Skeletal muscle satellite cell (primary cell): ENCODE results near the gene KLK3.
"Not testable (repeated sequence)": the region's sequence is repeated elsewhere in the genome, so short reads cannot be mapped to it uniquely, and the experiment has no call there.

Source experiments
- H3K27me3 ChIP-seq: 2 replicates; pipeline ENCODE4 v1.7.0; 2013; ENCODE audit warnings: low read length; ENCODE audit not compliant: control insufficient read depth, insufficient read depth
- H3K36me3 ChIP-seq: 2 replicates; pipeline ENCODE4 v1.7.0; 2013; ENCODE audit warnings: mild to moderate bottlenecking, control low read depth, low read length; ENCODE audit not compliant: insufficient read depth
- H3K4me1 ChIP-seq: 2 replicates; pipeline ENCODE4 v1.7.0; 2013; ENCODE audit warnings: low read length; ENCODE audit not compliant: control insufficient read depth, insufficient read depth
- H3K4me2 ChIP-seq: 2 replicates; pipeline ENCODE4 v1.7.0; 2013; ENCODE audit warnings: mild to moderate bottlenecking, low read length
- H3K4me3 ChIP-seq: 2 replicates; pipeline ENCODE4 v1.7.0; 2013; ENCODE audit warnings: low read length
- H3K9ac ChIP-seq: 2 replicates; pipeline ENCODE4 v1.7.0; 2013; ENCODE audit warnings: mild to moderate bottlenecking, low read depth, low read length, moderate library complexity
- H3K9me3 ChIP-seq: replicated peaks from 2 replicates; pipeline ENCODE4 v1.7.0; 2013; ENCODE audit warnings: mild to moderate bottlenecking, control low read depth, low read length

The KLK3 gene

DNA sequence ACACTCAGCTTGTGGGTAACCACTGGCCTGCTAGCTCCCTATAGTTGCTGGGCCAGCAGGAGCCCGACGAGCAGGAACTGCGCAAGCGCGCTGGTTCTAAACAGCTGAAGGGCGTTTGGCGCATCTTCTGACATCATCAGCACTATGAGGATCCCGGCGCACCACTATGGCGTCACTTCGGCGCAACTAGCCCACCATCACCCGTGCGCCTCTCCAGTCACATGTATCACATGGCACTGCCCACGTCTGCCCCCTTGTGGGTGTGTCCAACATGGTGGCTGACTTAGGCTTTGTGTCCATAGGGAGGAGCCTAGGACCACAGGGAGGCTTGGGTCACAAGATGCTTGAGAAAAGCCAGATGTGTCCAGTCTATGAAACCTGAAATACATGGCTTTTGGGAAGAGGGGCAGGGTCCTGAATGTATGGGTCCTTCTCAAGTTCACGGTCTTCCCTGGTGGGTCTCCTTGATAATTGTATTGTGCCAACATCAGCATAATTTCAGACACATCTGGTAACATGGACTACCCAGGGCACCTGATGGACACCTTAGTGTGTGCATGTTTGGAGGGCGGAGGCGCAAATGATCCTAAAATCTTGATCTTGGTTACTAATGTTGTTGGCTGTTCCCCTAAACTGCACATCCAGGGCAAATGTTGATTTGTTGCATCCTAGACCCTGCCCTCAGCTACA lies 38.5 kb downstream of the KLK3 start:
- Histone ChIP-seq H3K27me3 (no peaks in the 10 kb centered on the region), H3K9me3 (no peaks in the 10 kb centered on the region), H3K4me3 (no peak overlapping the region), H3K9ac (no peak overlapping the region), H3K4me1 (no peaks in the 10 kb centered on the region), H3K36me3 (no peaks in the 10 kb centered on the region), H3K4me2 (no peak overlapping the region)

DNA sequence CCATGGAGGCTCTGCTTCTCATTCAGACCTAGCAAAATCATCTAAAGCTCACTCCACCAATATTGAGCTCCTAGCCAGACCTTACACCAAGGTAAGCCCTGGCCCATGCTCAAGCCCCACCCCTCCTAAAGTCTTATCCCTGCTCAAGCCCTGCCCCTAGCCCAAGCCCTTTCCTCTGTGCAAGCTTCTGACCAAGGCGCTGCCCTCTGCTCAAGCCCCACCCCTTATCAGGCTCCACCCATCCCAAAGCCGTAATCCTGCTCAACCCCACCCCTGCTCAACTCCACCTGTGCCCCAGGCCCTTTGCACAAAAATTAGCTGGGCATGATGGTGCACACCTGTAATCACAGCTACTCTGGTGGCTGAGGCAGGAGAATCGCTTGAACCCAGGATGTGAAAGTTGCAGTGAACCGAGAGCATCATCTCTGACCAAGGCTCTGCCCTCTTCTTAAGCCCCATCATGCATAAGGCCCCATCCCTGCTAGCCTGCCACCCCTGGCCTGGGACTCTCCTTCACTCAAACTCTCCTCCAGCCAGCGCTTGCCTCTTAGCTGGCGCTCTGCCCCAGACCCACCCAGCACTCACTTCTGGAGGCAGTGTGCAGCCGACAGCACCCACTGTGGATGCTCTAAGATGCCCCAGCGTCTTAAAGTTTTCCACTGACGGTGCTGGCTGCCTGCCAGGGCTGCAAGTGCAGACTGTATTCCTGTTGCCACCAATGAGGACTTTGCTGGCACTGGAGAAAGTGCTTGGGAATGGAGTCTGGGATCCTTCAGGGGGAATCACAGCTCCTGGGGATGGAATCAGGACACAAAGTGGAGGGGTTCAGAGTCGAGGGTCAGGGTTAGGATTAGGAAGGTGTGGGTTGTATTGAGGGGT lies 40.0 kb downstream of the KLK3 start:
- Histone ChIP-seq H3K9ac (no peak overlapping the region), H3K4me1 (no peaks in the 10 kb centered on the region), H3K36me3 (no peaks in the 10 kb centered on the region), H3K4me3 (no peak overlapping the region), H3K4me2 (no peak overlapping the region), H3K9me3 (no peaks in the 10 kb centered on the region), H3K27me3 (no peaks in the 10 kb centered on the region)

DNA sequence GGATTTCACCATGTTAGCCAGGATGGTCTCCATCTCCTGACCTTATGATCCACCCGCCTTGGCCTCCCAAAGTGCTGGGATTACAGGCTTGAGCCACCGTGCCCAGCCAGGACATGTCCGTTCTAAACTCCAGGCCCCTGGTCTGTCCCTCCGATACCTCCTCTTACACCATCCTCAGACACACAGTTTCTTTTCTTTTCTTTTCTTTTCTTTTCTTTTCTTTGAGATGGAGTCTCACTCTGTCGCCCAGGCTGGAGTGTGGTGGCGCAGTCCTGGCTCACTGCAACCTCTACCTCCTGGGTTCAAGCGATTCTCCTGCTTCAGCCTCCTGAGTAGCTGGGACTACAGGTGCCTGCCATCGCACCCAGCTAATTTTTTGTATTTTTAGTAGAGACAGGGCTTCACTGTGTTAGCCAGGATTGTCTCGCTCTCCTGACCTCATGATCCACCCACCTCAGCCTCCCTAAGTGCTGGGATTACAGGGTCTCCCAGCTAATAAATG lies 41.4 kb downstream of the KLK3 start:
- not testable (repeated sequence) for H3K4me3 ChIP-seq, H3K9ac ChIP-seq, H3K4me1 ChIP-seq, H3K27me3 ChIP-seq, H3K4me2 ChIP-seq, H3K36me3 ChIP-seq, H3K9me3 ChIP-seq

DNA sequence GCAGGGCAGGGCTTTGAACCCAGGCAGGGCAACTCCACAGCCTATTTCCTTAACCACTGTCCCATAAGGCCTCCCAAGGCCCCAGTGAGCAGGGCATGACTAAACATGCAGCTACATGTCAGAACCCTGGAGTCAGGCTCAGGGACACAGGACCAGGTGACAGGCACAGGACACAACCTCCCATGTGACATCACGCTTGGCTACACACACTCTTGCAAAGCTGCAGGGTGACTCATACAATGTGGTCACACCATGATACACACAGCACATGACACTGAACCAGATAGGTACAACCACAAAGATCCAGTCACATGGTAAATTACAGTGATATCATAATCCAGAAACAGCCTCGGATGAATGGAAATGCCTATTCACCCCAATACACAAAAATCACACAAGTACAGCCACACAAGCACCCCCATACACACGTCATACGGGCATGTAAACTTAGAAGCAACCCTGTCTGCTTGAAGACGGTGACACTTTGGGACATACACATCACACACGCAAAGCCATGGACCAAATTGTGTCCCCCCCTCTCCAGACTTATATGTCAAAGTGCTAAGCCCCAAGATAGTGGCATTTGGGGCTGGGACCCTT lies 42.0 kb downstream of the KLK3 start:
- Histone ChIP-seq H3K4me3 (no peak overlapping the region), H3K27me3 (no peaks in the 10 kb centered on the region), H3K4me1 (no peaks in the 10 kb centered on the region), H3K4me2 (no peak overlapping the region), H3K9me3 (no peaks in the 10 kb centered on the region), H3K36me3 (no peaks in the 10 kb centered on the region), H3K9ac (no peak overlapping the region)

DNA sequence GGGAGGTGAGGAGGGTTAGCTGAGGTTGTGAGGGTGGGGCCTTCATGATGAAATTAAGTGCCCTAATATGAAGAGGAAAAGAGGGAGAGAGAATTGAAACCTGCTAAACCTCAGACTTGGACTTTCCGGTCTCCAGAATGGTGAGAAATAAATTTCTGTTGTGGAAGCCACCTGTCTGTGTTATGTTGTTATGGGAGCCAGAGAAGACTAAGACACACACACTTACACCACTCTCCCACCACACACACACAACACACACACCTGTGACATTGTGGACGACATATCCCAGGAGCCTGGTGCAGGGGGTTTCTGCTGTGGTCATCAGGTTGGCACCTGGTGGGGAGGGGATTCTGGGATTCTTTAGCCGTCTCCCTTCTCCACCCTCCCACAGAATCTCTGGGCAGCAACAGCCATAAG lies 42.5 kb downstream of the KLK3 start:
- Histone ChIP-seq H3K9me3 (no peaks in the 10 kb centered on the region), H3K36me3 (no peaks in the 10 kb centered on the region), H3K27me3 (no peaks in the 10 kb centered on the region), H3K9ac (no peak overlapping the region), H3K4me2 (no peak overlapping the region), H3K4me1 (no peaks in the 10 kb centered on the region), H3K4me3 (no peak overlapping the region)

DNA sequence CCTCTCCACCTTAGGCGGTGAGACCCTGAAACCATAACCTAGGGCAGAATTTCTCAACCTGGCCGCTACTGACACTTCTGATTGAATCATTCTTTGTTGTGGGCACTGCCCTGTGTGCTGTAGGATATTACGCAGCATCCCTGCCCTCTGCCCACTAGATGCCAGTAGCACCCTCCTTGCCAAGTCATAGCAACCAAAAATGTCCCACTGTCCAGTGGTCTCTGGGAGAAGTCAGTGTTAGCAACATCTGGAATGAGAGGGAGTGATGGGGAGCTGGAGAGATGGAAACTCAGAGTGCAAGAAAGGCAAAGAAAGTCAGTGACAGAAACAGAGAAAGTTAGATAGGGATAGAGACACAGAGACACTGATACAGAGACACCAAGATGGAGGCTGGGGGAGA lies 42.9 kb downstream of the KLK3 start:
- no peak overlapping the region for H3K4me3 ChIP-seq
- H3K4me2 ChIP-seq, result no peak overlapping the region
- no peaks in the 10 kb centered on the region for H3K27me3 ChIP-seq
- no peaks in the 10 kb centered on the region for H3K9me3 ChIP-seq
- no peaks in the 10 kb centered on the region for H3K36me3 ChIP-seq
- H3K9ac ChIP-seq, result no peak overlapping the region
- no peaks in the 10 kb centered on the region for H3K4me1 ChIP-seq

DNA sequence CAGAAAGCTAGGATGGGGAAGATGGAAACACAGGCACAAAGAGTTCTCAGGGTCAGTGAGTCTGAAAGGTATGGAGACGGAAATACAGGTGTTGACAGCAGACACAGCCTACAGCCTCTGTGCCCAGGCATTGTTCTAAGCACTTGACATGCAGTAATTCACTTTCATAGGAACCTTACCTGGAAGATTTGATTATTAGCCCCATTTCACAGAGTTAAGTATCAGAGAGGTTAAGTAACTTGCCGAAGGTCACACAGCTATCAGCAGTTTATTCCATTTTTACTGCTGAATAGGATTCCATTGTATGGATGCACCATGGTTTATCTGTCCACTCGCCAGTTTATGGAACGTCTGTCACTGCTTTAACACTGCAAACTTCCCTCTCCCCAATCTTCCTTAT lies 43.3 kb downstream of the KLK3 start:
- Histone ChIP-seq H3K4me1 (no peaks in the 10 kb centered on the region), H3K4me2 (no peak overlapping the region), H3K27me3 (no peaks in the 10 kb centered on the region), H3K9ac (no peak overlapping the region), H3K36me3 (no peaks in the 10 kb centered on the region), H3K9me3 (no peaks in the 10 kb centered on the region), H3K4me3 (no peak overlapping the region)

DNA sequence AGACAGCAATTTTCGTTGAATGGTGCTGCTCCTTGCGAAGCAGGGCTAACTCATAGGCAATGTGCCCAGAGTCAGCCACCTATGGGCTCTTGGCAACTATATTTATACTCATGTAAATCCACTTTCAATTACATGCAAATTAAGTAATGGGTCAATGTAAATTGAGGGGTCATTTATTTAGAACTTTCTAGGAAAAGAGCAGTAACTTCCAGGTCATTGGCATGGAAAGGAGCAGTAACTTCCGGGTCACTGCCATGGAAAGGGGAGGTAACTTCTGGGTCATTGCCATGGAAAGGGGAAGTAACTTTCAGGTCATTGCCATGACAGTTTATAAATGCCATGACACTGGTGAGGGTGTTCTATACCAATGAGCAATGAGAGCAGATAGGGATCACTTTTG lies 44.9 kb downstream of the KLK3 start:
- Histone ChIP-seq H3K4me1 (no peaks in the 10 kb centered on the region), H3K9ac (no peak overlapping the region), H3K27me3 (no peaks in the 10 kb centered on the region), H3K4me3 (no peak overlapping the region), H3K36me3 (no peaks in the 10 kb centered on the region), H3K9me3 (no peaks in the 10 kb centered on the region), H3K4me2 (no peak overlapping the region)

DNA sequence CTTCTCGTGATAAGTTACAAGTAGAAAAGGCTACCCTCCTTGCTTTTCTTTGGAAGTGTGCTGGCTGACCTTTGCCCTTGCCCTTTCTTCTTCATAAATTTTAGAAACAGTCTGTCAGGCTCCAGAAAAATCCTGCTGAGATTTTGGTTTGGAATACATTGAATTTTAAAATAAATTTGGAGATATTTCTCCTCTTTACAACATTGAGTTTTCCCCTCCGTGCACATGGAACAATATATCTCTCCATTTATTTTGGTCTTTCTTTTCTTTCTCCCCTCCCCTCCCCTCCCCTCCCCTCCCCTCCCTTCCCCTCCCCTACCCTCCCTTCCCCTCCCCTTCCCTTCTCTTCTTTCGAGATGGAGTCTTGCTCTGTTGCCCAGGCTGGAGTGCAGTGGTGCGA lies 47.9 kb downstream of the KLK3 start:
- Histone ChIP-seq H3K36me3 (no peaks in the 10 kb centered on the region), H3K4me1 (no peaks in the 10 kb centered on the region), H3K9me3 (no peaks in the 10 kb centered on the region), H3K9ac (no peak overlapping the region), H3K4me3 (no peak overlapping the region), H3K4me2 (no peak overlapping the region), H3K27me3 (no peaks in the 10 kb centered on the region)

DNA sequence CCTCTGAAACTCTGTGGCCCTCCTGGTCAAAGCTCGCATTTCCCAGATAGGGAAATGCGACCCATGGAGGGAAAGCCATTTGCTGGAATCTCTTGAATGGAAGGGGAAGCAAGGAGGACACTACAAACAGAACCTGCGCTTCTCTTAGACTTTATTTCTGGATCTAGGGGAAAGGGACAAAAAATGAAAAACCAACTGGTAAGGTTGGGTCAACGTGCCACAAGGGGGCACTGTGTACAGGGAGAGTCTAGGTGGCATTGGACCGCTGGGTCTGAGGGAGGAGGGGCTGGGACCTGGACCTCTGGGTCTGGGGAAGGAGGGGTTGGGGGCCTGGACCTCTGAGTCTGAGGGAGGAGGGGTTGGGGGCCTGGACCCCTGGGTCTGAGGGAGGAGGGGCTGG lies 51.5 kb downstream of the KLK3 start:
- H3K4me3 ChIP-seq, result no peak overlapping the region
- H3K9ac ChIP-seq, result no peak overlapping the region
- no peaks in the 10 kb centered on the region for H3K27me3 ChIP-seq
- no peak overlapping the region for H3K4me2 ChIP-seq
- no peaks in the 10 kb centered on the region for H3K4me1 ChIP-seq
- H3K36me3 ChIP-seq, result no peaks in the 10 kb centered on the region
- no peaks in the 10 kb centered on the region for H3K9me3 ChIP-seq

DNA sequence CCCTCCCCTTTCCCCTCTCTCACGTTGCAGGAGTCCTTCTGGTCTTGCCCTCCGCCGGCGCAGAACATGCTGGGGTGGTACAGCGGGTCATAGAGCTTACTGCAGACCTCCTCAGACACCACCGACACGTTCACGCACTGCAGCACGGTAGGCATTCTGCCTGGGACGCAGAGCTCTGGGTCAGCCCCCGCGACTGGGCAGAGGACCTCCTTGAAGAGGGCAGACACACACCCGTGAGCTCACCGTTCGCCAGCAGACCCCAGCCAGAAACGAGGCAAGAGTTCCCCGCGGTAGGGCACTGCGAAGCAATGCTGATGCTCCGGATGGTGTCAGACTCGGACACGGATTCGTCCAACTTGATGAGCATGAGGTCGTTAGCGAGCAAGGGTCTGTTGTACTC lies 53.6 kb downstream of the KLK3 start:
- no peaks in the 10 kb centered on the region for H3K36me3 ChIP-seq

More for the DNA sequence above, 53.6 kb downstream of the KLK3 start:
- Histone ChIP-seq H3K4me2 (no peak overlapping the region), H3K9ac (no peak overlapping the region), H3K9me3 (no peaks in the 10 kb centered on the region), H3K4me1 (no peaks in the 10 kb centered on the region), H3K4me3 (no peak overlapping the region), H3K27me3 (peaks cover 3% of the 10 kb centered on the region)
